ENCODE results near the gene MMP12. TPM values are rescaled to one million over a fixed set of nuclear protein-coding genes. Genes with fewer than 3 reads are reported as not detected.

The MMP12 gene
- total RNA-seq, 2 experiments from 2014 or later = not detected

GRCh38 chr11:102853055-102853454 lies 21.7 kb downstream of the MMP12 start:
- no peaks in the 10 kb centered on the region for H3K4me1 Mint-ChIP-seq (ENCODE audit: low read depth)
- DNase-seq (no peak), ATAC-seq (ENCODE audit: poor library complexity) (no peak)
- H3K9me3 ChIP-seq (ENCODE audit: control insufficient read depth in 1 of 2, insufficient read depth in 1 of 2, low read length in 2 of 2) = no peaks in the 10 kb centered on the region
- no peak overlapping the region for H3K27ac Mint-ChIP-seq
- peaks cover 8% of the 10 kb centered on the region for H3K27me3 Mint-ChIP-seq
- intact Hi-C loops (cut with DNase I, micrococcal nuclease) = no loop called here
- H3K4me3 ChIP-seq (ENCODE audit: low read length) = no peak overlapping the region
- H3K4me3 Mint-ChIP-seq = no peak overlapping the region
- ChIA-PET CTCF (no interaction called here), POLR2A (no interaction called here)
- H3K27me3 ChIP-seq (ENCODE audit: control insufficient read depth in 1 of 2, insufficient read depth in 2 of 2, low read length in 2 of 2) = no peaks in the 10 kb centered on the region
- no peaks in the 10 kb centered on the region for H3K9me3 Mint-ChIP-seq
- no peaks in the 10 kb centered on the region for H3K4me1 ChIP-seq (ENCODE audit: insufficient read depth, low read length)
- no peaks in the 10 kb centered on the region for H3K36me3 Mint-ChIP-seq (ENCODE audit: low read depth)
- no peak overlapping the region for H3K27ac ChIP-seq (ENCODE audit: low read depth in 1 of 2, low read length in 2 of 2)
- TF ChIP-seq, protein P1, sequence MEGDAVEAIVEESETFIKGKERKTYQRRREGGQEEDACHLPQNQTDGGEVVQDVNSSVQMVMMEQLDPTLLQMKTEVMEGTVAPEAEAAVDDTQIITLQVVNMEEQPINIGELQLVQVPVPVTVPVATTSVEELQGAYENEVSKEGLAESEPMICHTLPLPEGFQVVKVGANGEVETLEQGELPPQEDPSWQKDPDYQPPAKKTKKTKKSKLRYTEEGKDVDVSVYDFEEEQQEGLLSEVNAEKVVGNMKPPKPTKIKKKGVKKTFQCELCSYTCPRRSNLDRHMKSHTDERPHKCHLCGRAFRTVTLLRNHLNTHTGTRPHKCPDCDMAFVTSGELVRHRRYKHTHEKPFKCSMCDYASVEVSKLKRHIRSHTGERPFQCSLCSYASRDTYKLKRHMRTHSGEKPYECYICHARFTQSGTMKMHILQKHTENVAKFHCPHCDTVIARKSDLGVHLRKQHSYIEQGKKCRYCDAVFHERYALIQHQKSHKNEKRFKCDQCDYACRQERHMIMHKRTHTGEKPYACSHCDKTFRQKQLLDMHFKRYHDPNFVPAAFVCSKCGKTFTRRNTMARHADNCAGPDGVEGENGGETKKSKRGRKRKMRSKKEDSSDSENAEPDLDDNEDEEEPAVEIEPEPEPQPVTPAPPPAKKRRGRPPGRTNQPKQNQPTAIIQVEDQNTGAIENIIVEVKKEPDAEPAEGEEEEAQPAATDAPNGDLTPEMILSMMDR (IDR thresholded peaks at IDR 0.05) = no peak
- H3K36me3 ChIP-seq (ENCODE audit: insufficient read depth, low read length) = no peaks in the 10 kb centered on the region

GRCh38 chr11:102850973-102851745 lies 23.6 kb downstream of the MMP12 start:
- intact Hi-C loops (cut with DNase I, micrococcal nuclease) = no loop called here
- POLR2A ChIA-PET = no interaction called here
- Mint-ChIP-seq H3K4me1 (ENCODE audit: low read depth) (no peaks in the 10 kb centered on the region), H3K27me3 (peaks cover 13% of the 10 kb centered on the region), H3K4me3 (no peak overlapping the region), H3K27ac (no peak overlapping the region), H3K9me3 (no peaks in the 10 kb centered on the region), H3K36me3 (ENCODE audit: low read depth) (no peaks in the 10 kb centered on the region)
- TF ChIP-seq, protein P1 (IDR thresholded peaks at IDR 0.05) = no peak
- H3K27ac ChIP-seq (ENCODE audit: low read depth in 1 of 2, low read length in 2 of 2) = no peak overlapping the region
- no peaks in the 10 kb centered on the region for H3K4me1 ChIP-seq (ENCODE audit: insufficient read depth, low read length)
- H3K27me3 ChIP-seq (ENCODE audit: control insufficient read depth in 1 of 2, insufficient read depth in 2 of 2, low read length in 2 of 2) = peaks cover 0 to 3% of the 10 kb centered on the region in 2 experiments
- no peak for DNase-seq
- CTCF ChIA-PET = no interaction called here
- H3K36me3 ChIP-seq (ENCODE audit: insufficient read depth, low read length) = no peaks in the 10 kb centered on the region
- H3K9me3 ChIP-seq (ENCODE audit: control insufficient read depth in 1 of 2, insufficient read depth in 1 of 2, low read length in 2 of 2) = no peaks in the 10 kb centered on the region
- ATAC-seq (ENCODE audit: poor library complexity) = no peak
- no peak overlapping the region for H3K4me3 ChIP-seq (ENCODE audit: low read length)

DNA sequence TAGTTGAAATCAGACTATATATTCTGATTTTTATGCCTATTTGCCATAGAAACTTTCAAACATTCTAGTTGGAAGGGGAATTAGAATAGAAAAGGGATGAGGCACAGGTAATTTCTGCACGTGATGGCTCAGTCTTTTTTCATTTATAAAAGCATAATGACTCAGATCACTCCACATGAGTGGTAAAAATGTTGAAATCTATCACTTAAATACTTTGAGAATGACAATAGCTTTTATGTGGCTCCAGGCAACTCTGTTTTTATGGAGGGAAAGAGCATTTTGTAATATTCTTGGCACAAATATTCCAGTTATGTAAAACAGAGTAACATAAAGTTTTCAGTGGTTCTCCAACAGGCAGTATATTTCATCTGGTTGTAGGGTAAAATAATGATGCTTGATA lies 25.5 kb downstream of the MMP12 start:
- Mint-ChIP-seq H3K9me3 (no peaks in the 10 kb centered on the region), H3K27me3 (peaks cover 15% of the 10 kb centered on the region), H3K36me3 (ENCODE audit: low read depth) (no peaks in the 10 kb centered on the region), H3K4me1 (ENCODE audit: low read depth) (no peaks in the 10 kb centered on the region), H3K4me3 (no peak overlapping the region), H3K27ac (no peak overlapping the region)
- ATAC-seq (ENCODE audit: poor library complexity) = no peak
- no peak overlapping the region for H3K27ac ChIP-seq (ENCODE audit: low read depth in 1 of 2, low read length in 2 of 2)
- intact Hi-C loops (cut with DNase I, micrococcal nuclease) = no loop called here
- no peak for DNase-seq
- TF ChIP-seq, protein P1 (IDR thresholded peaks at IDR 0.05) = no peak
- CTCF ChIA-PET = no interaction called here
- H3K4me3 ChIP-seq (ENCODE audit: low read length) = no peak overlapping the region
- POLR2A ChIA-PET = no interaction called here
- no peaks in the 10 kb centered on the region for H3K9me3 ChIP-seq (ENCODE audit: control insufficient read depth in 1 of 2, insufficient read depth in 1 of 2, low read length in 2 of 2)
- H3K4me1 ChIP-seq (ENCODE audit: insufficient read depth, low read length) = no peaks in the 10 kb centered on the region
- no peaks in the 10 kb centered on the region for H3K36me3 ChIP-seq (ENCODE audit: insufficient read depth, low read length)
- H3K27me3 ChIP-seq (ENCODE audit: control insufficient read depth in 1 of 2, insufficient read depth in 2 of 2, low read length in 2 of 2) = peaks cover 0 to 8% of the 10 kb centered on the region in 2 experiments

All from CD4-positive, alpha-beta T cell (primary cell).